GM12873 (cell line): ENCODE measurements around the gene PTPRM.

Experiments used
- CTCF ChIP-seq: IDR thresholded peaks from 2 replicates; pipeline ENCODE4 v1.5.1; 2012; ENCODE audit warnings: low read depth, mild to moderate bottlenecking, moderate library complexity, low read length, control low read depth; ENCODE audit not compliant: insufficient read depth; ENCODE audit errors: missing control alignments

The PTPRM gene

GRCh38 chr18:8416212-8417019 lies 849.3 kb downstream of the PTPRM start:
- TF ChIP-seq CTCF: no peak

GRCh38 chr18:8422391-8422790 lies 855.3 kb downstream of the PTPRM start:
- TF ChIP-seq CTCF: no peak

GRCh38 chr18:8423051-8423557 lies 856.0 kb downstream of the PTPRM start:
- no peak for TF ChIP-seq CTCF

GRCh38 chr18:8424481-8424880 lies 857.4 kb downstream of the PTPRM start:
- no peak for TF ChIP-seq CTCF

- TF ChIP-seq CTCF: no peak
Observed at GRCh38 chr18:8424917-8425725, 858.0 kb downstream of the PTPRM start.

GRCh38 chr18:8426401-8426800 lies 859.3 kb downstream of the PTPRM start:
- peak; percentile 51 for TF ChIP-seq CTCF

- no peak for TF ChIP-seq CTCF
Observed at GRCh38 chr18:8427339-8427738, 860.2 kb downstream of the PTPRM start.
